Activated CD4-positive, alpha-beta T cell treated with anti-CD3 and anti-CD28 coated beads for 36 hours (primary cell): ENCODE measurements around the gene OR5AP2. TPM values are rescaled to one million over a fixed set of nuclear protein-coding genes. Genes with fewer than 3 reads are reported as not detected.
"Not testable (repeated sequence)": the region's sequence is repeated elsewhere in the genome, so short reads cannot be mapped to it uniquely, and the experiment has no call there.

Source experiments
- ATAC-seq: fragments of 200-7000 bp; cut with Tn5 transposase; one replicate; pipeline ENCODE4 v1.10.0; 2021; ENCODE audit warnings: mild to moderate bottlenecking, moderate library complexity
- CTCF ChIA-PET: fragments of 350-600 bp; sonication (Branson Sonifier 250); formaldehyde crosslinking; loops from one replicate; lab custom pipeline; 2021; ENCODE audit warnings: antibody characterized with exemption; lab: Charles Lee
- POLR2A ChIA-PET: fragments of 350-600 bp; sonication (Branson Sonifier 250); formaldehyde crosslinking; loops from one replicate; lab custom pipeline; 2021; ENCODE audit warnings: antibody characterized with exemption, inconsistent platforms; lab: Charles Lee
- DNase-seq: peaks from one replicate; pipeline ENCODE4 v3.0.0-alpha.2; 2020
- H3K27ac Mint-ChIP-seq: one replicate; pipeline ENCODE4 v1.8.0; 2021; ENCODE audit warnings: mixed read lengths
- H3K27me3 Mint-ChIP-seq: one replicate; pipeline ENCODE4 v1.8.0; 2021; ENCODE audit warnings: mixed read lengths
- H3K36me3 Mint-ChIP-seq: one replicate; pipeline ENCODE4 v1.8.0; 2021; ENCODE audit warnings: low read depth, mixed read lengths
- H3K4me1 Mint-ChIP-seq: one replicate; pipeline ENCODE4 v1.8.0; 2021; ENCODE audit warnings: mixed read lengths
- H3K4me3 Mint-ChIP-seq: one replicate; pipeline ENCODE4 v1.8.0; 2021; ENCODE audit warnings: mild to moderate bottlenecking, moderate library complexity, mixed read lengths
- H3K9me3 Mint-ChIP-seq: one replicate; pipeline ENCODE4 v1.8.0; 2021; ENCODE audit warnings: low read depth, mixed read lengths
- intact Hi-C, 2 experiments: fragments of 100-400 bp; cut with DNase I in 1 of 2; cut with micrococcal nuclease in 1 of 2; formaldehyde crosslinking; loops; one replicate each; pipeline versions ENCODE4 v1.14.2 to v1.15.1; 2022 to 2024; cut with DNase I, micrococcal nuclease
- total RNA-seq, 2 experiments: library from RNA; stranded (reverse); gene quantifications; one replicate each; pipeline ENCODE4 v1.2.3, GENCODE V29; 2021

OR5AP2 gene
- total RNA-seq, 2 experiments from 2014 or later, result not detected

DNA sequence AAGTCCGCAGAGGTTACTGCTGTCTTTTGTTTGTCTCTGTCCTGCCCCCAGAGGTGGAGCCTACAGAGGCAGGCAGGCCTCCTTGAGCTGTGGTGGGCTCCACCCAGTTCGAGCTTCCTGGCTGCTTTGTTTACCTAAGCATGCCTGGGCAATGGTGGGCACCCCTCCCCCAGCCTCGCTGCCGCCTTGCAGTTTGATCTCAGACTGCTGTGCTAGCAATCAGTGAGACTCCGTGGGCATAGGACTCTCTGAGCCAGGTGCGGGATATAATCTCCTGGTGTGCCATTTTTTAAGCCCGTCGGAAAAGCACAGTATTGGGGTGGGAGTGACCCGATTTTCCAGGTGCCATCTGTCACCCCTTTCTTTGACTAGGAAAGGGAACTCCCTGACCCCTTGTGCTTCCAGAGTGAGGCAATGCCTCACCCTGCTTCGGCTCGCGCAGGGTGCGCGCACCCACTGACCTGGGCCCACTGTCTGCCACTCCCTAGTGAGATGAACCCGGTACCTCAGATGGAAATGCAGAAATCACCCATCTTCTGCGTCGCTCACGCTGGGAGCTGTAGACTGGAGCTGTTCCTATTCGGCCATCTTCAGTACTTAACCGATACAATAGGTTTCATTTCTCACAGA, 50.0 kb downstream of the OR5AP2 start:
- H3K27ac Mint-ChIP-seq, H3K4me3 Mint-ChIP-seq, H3K9me3 Mint-ChIP-seq, DNase-seq, ATAC-seq, H3K4me1 Mint-ChIP-seq, POLR2A ChIA-PET, H3K36me3 Mint-ChIP-seq, intact Hi-C loops, H3K27me3 Mint-ChIP-seq, CTCF ChIA-PET: not testable (repeated sequence)

Other genes with a start within 250 kb of the OR5AP2 start
- not detected for gene OR5AL1, start 229.7 kb downstream of the OR5AP2 start, total RNA-seq
- not detected for gene OR5M3, start 169.1 kb downstream of the OR5AP2 start, total RNA-seq
- gene OR5M8, start 151.1 kb downstream of the OR5AP2 start, total RNA-seq, result not detected
- gene OR5M11, start 99.2 kb downstream of the OR5AP2 start, total RNA-seq, result not detected
- gene OR5M10, start 64.7 kb downstream of the OR5AP2 start, total RNA-seq, result not detected
- gene OR5M1, start 27.6 kb downstream of the OR5AP2 start, total RNA-seq, result not detected
- gene OR5AR1, start 21.2 kb upstream of the OR5AP2 start, total RNA-seq, result not detected
- not detected for gene OR9G1, start 56.7 kb upstream of the OR5AP2 start, total RNA-seq
- not detected for gene OR9G4, start 106.3 kb upstream of the OR5AP2 start, total RNA-seq